A673 (cell line): Measurements from ENCODE around the gene MOB3C. TPM values are rescaled to one million over a fixed set of nuclear protein-coding genes. Genes with fewer than 3 reads are reported as not detected.

Source experiments
- BruUV-seq: library from RNA; stranded (reverse); fragments of 400-500 nt; replicated peaks from 2 replicates; lab custom pipeline; 2021; lab: Mats Ljungman, UMichigan
- CTCF ChIA-PET: fragments of 300-600 bp; sonication (Branson Sonifier 250); formaldehyde crosslinking; loops from one replicate; lab custom pipeline; 2022; ENCODE audit warnings: antibody characterized with exemption; lab: Charles Lee
- POLR2A ChIA-PET: fragments of 300-600 bp; sonication (Branson Sonifier 250); formaldehyde crosslinking; loops from one replicate; lab custom pipeline; 2022; ENCODE audit warnings: antibody characterized with exemption; ENCODE audit not compliant: low non-redundant PET; lab: Charles Lee
- DNase-seq: peaks from one replicate; pipeline ENCODE4 v3.0.0-alpha.2; 2015; ENCODE audit warnings: low spot score
- H3K27ac ChIP-seq: fragments of 200-600 bp; sonication (generic); 2 replicates; pipeline ENCODE4 v1.5.1; 2016; ENCODE audit warnings: mixed run types, low read depth, mild to moderate bottlenecking, mixed read lengths, antibody characterized with exemption, low read length; ENCODE audit not compliant: poor library complexity, severe bottlenecking
- H3K27me3 ChIP-seq: fragments of 200-600 bp; sonication (generic); replicated peaks from 2 replicates; pipeline ENCODE4 v1.6.1; 2017; ENCODE audit warnings: mixed run types, low read depth, mild to moderate bottlenecking, mixed read lengths, antibody characterized with exemption, low read length; ENCODE audit not compliant: insufficient read depth, poor library complexity
- H3K36me3 ChIP-seq: fragments of 200-600 bp; sonication (generic); 2 replicates; pipeline ENCODE4 v1.6.1; 2016; ENCODE audit warnings: mixed run types, mild to moderate bottlenecking, mixed read lengths, antibody characterized with exemption, low read length; ENCODE audit not compliant: insufficient read depth, poor library complexity, severe bottlenecking
- H3K4me1 ChIP-seq: fragments of 200-600 bp; sonication (generic); 2 replicates; pipeline ENCODE4 v1.6.1; 2017; ENCODE audit warnings: mixed run types, mild to moderate bottlenecking, mixed read lengths, antibody characterized with exemption, low read length; ENCODE audit not compliant: insufficient read depth, poor library complexity, severe bottlenecking
- H3K4me3 ChIP-seq: fragments of 200-600 bp; sonication (generic); 2 replicates; pipeline ENCODE4 v1.5.1; 2016; ENCODE audit warnings: low read depth, mixed run types, mild to moderate bottlenecking, mixed read lengths, low read length; ENCODE audit not compliant: poor library complexity, severe bottlenecking
- H3K9me3 ChIP-seq: fragments of 200-600 bp; sonication (generic); 2 replicates; pipeline ENCODE4 v1.6.1; 2016; ENCODE audit warnings: mixed run types, low read depth, mild to moderate bottlenecking, mixed read lengths, antibody characterized with exemption, low read length; ENCODE audit not compliant: poor library complexity, severe bottlenecking
- CTCF ChIP-seq: fragments of 300-800, 200-600 bp; sonication (generic); conservative IDR thresholded peaks from 2 replicates; pipeline ENCODE4 v1.5.1; 2017; ENCODE audit warnings: low read depth, mild to moderate bottlenecking, antibody characterized with exemption, low read length, moderate library complexity, mixed read lengths
- EZH2 ChIP-seq: fragments of 200-600 bp; sonication (generic); IDR thresholded peaks from 2 replicates; pipeline ENCODE4 v1.6.1; 2017; ENCODE audit warnings: borderline replicate concordance, low read depth, mild to moderate bottlenecking, mixed read lengths, antibody characterized with exemption, low read length; ENCODE audit not compliant: poor library complexity, severe bottlenecking
- intact Hi-C: fragments of 100-400 bp; cut with micrococcal nuclease; formaldehyde crosslinking; loops from one replicate; pipeline ENCODE4 v1.10.0; 2022; ENCODE audit not compliant: unreplicated experiment
- total RNA-seq: library from RNA; stranded (reverse); gene quantifications from 2 replicates; pipeline ENCODE4 v1.2.3, GENCODE V29; 2021

The MOB3C gene
- total RNA-seq, 1 experiment from 2014 or later = 2.5 TPM

GRCh38 chr1:46601257-46602007 lies 15.2 kb downstream of the MOB3C start:
- H3K27me3 ChIP-seq = no peaks in the 10 kb centered on the region
- H3K4me3 ChIP-seq = no peak overlapping the region
- CTCF ChIA-PET = no interaction called here
- H3K27ac ChIP-seq = no peak overlapping the region
- POLR2A ChIA-PET = interaction anchor here (0.6 kb wide), 1 partner anchor 53 kb away, joined by 3 read pairs; no protein-coding TSS in a partner anchor
- intact Hi-C loops = no loop called here
- H3K36me3 ChIP-seq = no peaks in the 10 kb centered on the region
- BruUV-seq = no TSS peak
- DNase-seq = no peak
- H3K4me1 ChIP-seq = peaks cover 3% of the 10 kb centered on the region
- no peaks in the 10 kb centered on the region for H3K9me3 ChIP-seq
- no peak for TF ChIP-seq EZH2
- no peak for TF ChIP-seq CTCF

- ChIA-PET POLR2A (no interaction called here), CTCF (no interaction called here)
- Histone ChIP-seq H3K27ac (no peak overlapping the region), H3K4me3 (no peak overlapping the region), H3K9me3 (no peaks in the 10 kb centered on the region), H3K4me1 (no peaks in the 10 kb centered on the region), H3K36me3 (no peaks in the 10 kb centered on the region), H3K27me3 (no peaks in the 10 kb centered on the region)
- no TSS peak for BruUV-seq
- TF ChIP-seq CTCF (no peak), EZH2 (no peak)
- intact Hi-C loops = no loop called here
- DNase-seq = no peak
Observed at GRCh38 chr1:46599059-46599970, 17.3 kb downstream of the MOB3C start.

- H3K27me3 ChIP-seq = no peaks in the 10 kb centered on the region
- peaks cover 4% of the 10 kb centered on the region for H3K36me3 ChIP-seq
- TF ChIP-seq EZH2 (no peak), CTCF (no peak)
- H3K4me1 ChIP-seq = no peaks in the 10 kb centered on the region
- BruUV-seq = no TSS peak
- no peak for DNase-seq
- intact Hi-C loops = no loop called here
- H3K9me3 ChIP-seq = no peaks in the 10 kb centered on the region
- no peak overlapping the region for H3K4me3 ChIP-seq
- ChIA-PET POLR2A (interaction anchor here (0.7 kb wide), 1 partner anchor 239 kb away, joined by 3 read pairs; no protein-coding TSS in a partner anchor), CTCF (no interaction called here)
- H3K27ac ChIP-seq = no peak overlapping the region
Observed at GRCh38 chr1:46596846-46597245, 19.8 kb downstream of the MOB3C start.
